Measurements from ENCODE around the gene CNTNAP2.

The CNTNAP2 gene

GRCh38 chr7:146116521-146117222 lies at the start of gene CNTNAP2:
Gene CNTNAP2 (plus strand): TSS chr7:146116801. CDS start chr7:146116877, 76 bp downstream.
- TF ChIP-seq GATA2 (IDR thresholded peaks at IDR 0.05; ENCODE audit: low read depth, low read length) (no peak), GATA3 (IDR thresholded peaks at IDR 0.05; ENCODE audit: low read depth, low read length) (no peak)

- no peak for TF ChIP-seq GATA3 (IDR thresholded peaks at IDR 0.05; ENCODE audit: low read depth, low read length)
- TF ChIP-seq GATA2 (IDR thresholded peaks at IDR 0.05; ENCODE audit: low read depth, low read length): no peak
Observed at GRCh38 chr7:146067880-146068279, 48.7 kb upstream of the CNTNAP2 start.

- TF ChIP-seq GATA3 (IDR thresholded peaks at IDR 0.05; ENCODE audit: low read depth, low read length) (no peak), GATA2 (IDR thresholded peaks at IDR 0.05; ENCODE audit: low read depth, low read length) (no peak)
Observed at GRCh38 chr7:146074195-146074765, 42.3 kb upstream of the CNTNAP2 start.

GRCh38 chr7:146076344-146076743 lies 40.3 kb upstream of the CNTNAP2 start:
- TF ChIP-seq GATA3 (IDR thresholded peaks at IDR 0.05; ENCODE audit: low read depth, low read length) (no peak), GATA2 (IDR thresholded peaks at IDR 0.05; ENCODE audit: low read depth, low read length) (no peak)

GRCh38 chr7:146084086-146084485 lies 32.5 kb upstream of the CNTNAP2 start:
- TF ChIP-seq GATA3 (IDR thresholded peaks at IDR 0.05; ENCODE audit: low read depth, low read length) (no peak), GATA2 (IDR thresholded peaks at IDR 0.05; ENCODE audit: low read depth, low read length) (no peak)

- TF ChIP-seq GATA2 (IDR thresholded peaks at IDR 0.05; ENCODE audit: low read depth, low read length) (peak; percentile 58), GATA3 (IDR thresholded peaks at IDR 0.05; ENCODE audit: low read depth, low read length) (peak; percentile 79)
Observed at GRCh38 chr7:146090023-146090645, 26.5 kb upstream of the CNTNAP2 start.

- TF ChIP-seq GATA3 (IDR thresholded peaks at IDR 0.05; ENCODE audit: low read depth, low read length): no peak
- TF ChIP-seq GATA2 (IDR thresholded peaks at IDR 0.05; ENCODE audit: low read depth, low read length): no peak
Observed at GRCh38 chr7:146094356-146094755, 22.2 kb upstream of the CNTNAP2 start.

GRCh38 chr7:146096994-146097393 lies 19.6 kb upstream of the CNTNAP2 start:
- TF ChIP-seq GATA3 (IDR thresholded peaks at IDR 0.05; ENCODE audit: low read depth, low read length): no peak
- TF ChIP-seq GATA2 (IDR thresholded peaks at IDR 0.05; ENCODE audit: low read depth, low read length): no peak

GRCh38 chr7:146106319-146106718 lies 10.3 kb upstream of the CNTNAP2 start:
- no peak for TF ChIP-seq GATA3 (IDR thresholded peaks at IDR 0.05; ENCODE audit: low read depth, low read length)
- TF ChIP-seq GATA2 (IDR thresholded peaks at IDR 0.05; ENCODE audit: low read depth, low read length): no peak

- TF ChIP-seq GATA3 (IDR thresholded peaks at IDR 0.05; ENCODE audit: low read depth, low read length) (no peak), GATA2 (IDR thresholded peaks at IDR 0.05; ENCODE audit: low read depth, low read length) (no peak)
Observed at GRCh38 chr7:146112755-146113154, 3.8 kb upstream of the CNTNAP2 start.

GRCh38 chr7:146115548-146115850 lies 1.1 kb upstream of the CNTNAP2 start:
- TF ChIP-seq GATA3 (IDR thresholded peaks at IDR 0.05; ENCODE audit: low read depth, low read length): no peak
- no peak for TF ChIP-seq GATA2 (IDR thresholded peaks at IDR 0.05; ENCODE audit: low read depth, low read length)

- peak; percentile 4; the same call in 1 of the 2 replicates for TF ChIP-seq GATA2 (IDR thresholded peaks at IDR 0.05; ENCODE audit: low read depth, low read length)
- no peak for TF ChIP-seq GATA3 (IDR thresholded peaks at IDR 0.05; ENCODE audit: low read depth, low read length)
Observed at GRCh38 chr7:146115851-146116520, 615 bp upstream of the CNTNAP2 start.

- TF ChIP-seq GATA2 (IDR thresholded peaks at IDR 0.05; ENCODE audit: low read depth, low read length): no peak
Observed at GRCh38 chr7:146117576-146117975, 975 bp downstream of the CNTNAP2 start.

- TF ChIP-seq GATA2 (IDR thresholded peaks at IDR 0.05; ENCODE audit: low read depth, low read length): no peak
- no peak for TF ChIP-seq GATA3 (IDR thresholded peaks at IDR 0.05; ENCODE audit: low read depth, low read length)
Observed at GRCh38 chr7:146119002-146119401, 2.4 kb downstream of the CNTNAP2 start.

GRCh38 chr7:146123715-146124114 lies 7.1 kb downstream of the CNTNAP2 start:
- no peak for TF ChIP-seq GATA2 (IDR thresholded peaks at IDR 0.05; ENCODE audit: low read depth, low read length)
- TF ChIP-seq GATA3 (IDR thresholded peaks at IDR 0.05; ENCODE audit: low read depth, low read length): no peak
